H1 (cell line): ENCODE measurements around the gene TRIM15. TPM values are rescaled to one million over a fixed set of nuclear protein-coding genes. Genes with fewer than 3 reads are reported as not detected.

Experiments used
- CTCF ChIA-PET: fragments of 300-600 bp; sonication (Branson Sonifier 250); formaldehyde crosslinking; loops from one replicate; lab custom pipeline; 2021; ENCODE audit not compliant: partially characterized antibody; lab: Charles Lee
- POLR2A ChIA-PET: fragments of 300-600 bp; sonication (Branson Sonifier 250); formaldehyde crosslinking; loops from one replicate; lab custom pipeline; 2021; ENCODE audit warnings: inconsistent platforms; ENCODE audit not compliant: partially characterized antibody; lab: Charles Lee
- DNase-seq, 2 experiments: peaks; one replicate each; pipeline versions ENCODE4 v3.0.0 to v3.0.0-alpha.2; 2010 to 2022; ENCODE audit warnings: low spot score in 2 of 2, low read depth in 1 of 2, mixed read lengths in 1 of 2
- FAIRE-seq: peaks from 2 replicates; lab custom pipeline; 2011; peaks lifted over from hg19 to GRCh38; lab: Jason Lieb, UNC
- H2AFZ ChIP-seq: 2 replicates; pipeline ENCODE4 v1.8.1; 2012; ENCODE audit warnings: low read length, inconsistent platforms
- H2AK5ac ChIP-seq: 2 replicates; pipeline ENCODE4 v1.6.1; 2013; ENCODE audit warnings: low read depth, low read length
- H2BK120ac ChIP-seq: replicated peaks from 2 replicates; pipeline ENCODE3; 2013; ENCODE audit warnings: low read depth, low read length, inconsistent platforms
- H2BK12ac ChIP-seq: 2 replicates; pipeline ENCODE4 v1.6.1; 2013; ENCODE audit warnings: low read depth, low read length
- H2BK15ac ChIP-seq: 2 replicates; pipeline ENCODE4 v1.6.1; 2013; ENCODE audit warnings: low read length
- H2BK20ac ChIP-seq: 2 replicates; pipeline ENCODE4 v1.6.1; 2013; ENCODE audit warnings: low read length
- H2BK5ac ChIP-seq: 2 replicates; pipeline ENCODE4 v1.6.1; 2013; ENCODE audit warnings: low read depth, low read length
- H3K14ac ChIP-seq: 2 replicates; pipeline ENCODE4 v1.6.1; 2013; ENCODE audit warnings: inconsistent platforms; ENCODE audit not compliant: insufficient read length
- H3K18ac ChIP-seq: 2 replicates; pipeline ENCODE4 v1.6.1; 2013; ENCODE audit warnings: low read length; ENCODE audit errors: extremely low read depth
- H3K23ac ChIP-seq: 2 replicates; pipeline ENCODE4 v1.6.1; 2013; ENCODE audit warnings: inconsistent platforms; ENCODE audit not compliant: insufficient read length
- H3K23me2 ChIP-seq: 2 replicates; pipeline ENCODE4 v1.6.1; 2013; ENCODE audit warnings: low read depth, low read length
- H3K27ac ChIP-seq: 2 replicates; pipeline ENCODE4 v1.6.1; 2011; ENCODE audit warnings: low read depth, low read length, inconsistent platforms
- H3K27me3 ChIP-seq, 4 experiments: replicated peaks in 1 of 4; 1 replicate in 1 of 4; 2 replicates in 3 of 4; pipeline versions ENCODE4 v1.6.1 to v1.8.1; 2011 to 2013; ENCODE audit warnings: low read length in 3 of 4, mild to moderate bottlenecking in 3 of 4, inconsistent platforms in 2 of 4, mixed read lengths in 2 of 4, moderate library complexity in 1 of 4; ENCODE audit not compliant: control insufficient read depth in 3 of 4, insufficient read depth in 3 of 4; ENCODE audit errors: extremely low read depth in 1 of 4
- H3K36me3 ChIP-seq, 4 experiments: 2 replicates each; pipeline versions ENCODE4 v1.6.1 to v1.8.1; 2011 to 2013; ENCODE audit warnings: mild to moderate bottlenecking in 4 of 4, low read length in 3 of 4, moderate library complexity in 2 of 4, control low read depth in 1 of 4, inconsistent platforms in 1 of 4; ENCODE audit not compliant: insufficient read depth in 4 of 4, control insufficient read depth in 2 of 4
- H3K4ac ChIP-seq: replicated peaks from 2 replicates; pipeline ENCODE3; 2013; ENCODE audit warnings: low read length, low read depth, mixed read lengths, inconsistent platforms; ENCODE audit not compliant: insufficient read length
- H3K4me1 ChIP-seq, 4 experiments: replicated peaks in 1 of 4; 1 replicate in 1 of 4; 2 replicates in 3 of 4; pipeline versions ENCODE4 v1.6.1 to v1.8.1; 2011 to 2013; ENCODE audit warnings: low read length in 3 of 4, inconsistent platforms in 2 of 4, mixed read lengths in 1 of 4; ENCODE audit not compliant: insufficient read depth in 4 of 4, control insufficient read depth in 3 of 4
- H3K4me2 ChIP-seq, 2 experiments: 2 replicates each; pipeline versions ENCODE4 v1.6.1 to v1.8.1; 2011 to 2013; ENCODE audit warnings: low read depth in 2 of 2, low read length in 2 of 2, control low read depth in 1 of 2, inconsistent platforms in 1 of 2, mild to moderate bottlenecking in 1 of 2; ENCODE audit not compliant: insufficient read depth in 1 of 2
- H3K4me3 ChIP-seq, 4 experiments: fragments of 200-600, 300-600 bp in 1 of 4; sonication (generic), shearing (Covaris generic), sonication (Bioruptor Twin) in 1 of 4; 2 replicates each; pipeline versions ENCODE4 v1.5.1 to v1.8.1; 2011 to 2016; ENCODE audit warnings: low read length in 4 of 4, low read depth in 3 of 4, control low read depth in 2 of 4, inconsistent platforms in 2 of 4, mild to moderate bottlenecking in 2 of 4, mixed read lengths in 1 of 4, moderate library complexity in 1 of 4; ENCODE audit not compliant: insufficient read depth in 2 of 4; ENCODE audit errors: extremely low read depth in 1 of 4
- H3K56ac ChIP-seq: replicated peaks from 2 replicates; pipeline ENCODE3; 2013; ENCODE audit warnings: low read depth, mild to moderate bottlenecking, mixed read lengths, low read length, inconsistent platforms; ENCODE audit not compliant: insufficient read length
- H3K79me1 ChIP-seq: 2 replicates; pipeline ENCODE4 v1.6.1; 2013; ENCODE audit warnings: low read depth, low read length, control low read depth
- H3K79me2 ChIP-seq, 2 experiments: 2 replicates each; pipeline versions ENCODE4 v1.6.1 to v1.8.1; 2012 to 2013; ENCODE audit warnings: low read length in 2 of 2, mild to moderate bottlenecking in 2 of 2, inconsistent platforms in 1 of 2; ENCODE audit not compliant: insufficient read depth in 2 of 2, control insufficient read depth in 1 of 2
- H3K9ac ChIP-seq, 4 experiments: replicated peaks in 1 of 4; 1 replicate in 1 of 4; 2 replicates in 3 of 4; pipeline versions ENCODE4 v1.6.1 to v1.8.1; 2011 to 2013; ENCODE audit warnings: low read depth in 3 of 4, low read length in 3 of 4, control low read depth in 2 of 4, mild to moderate bottlenecking in 2 of 4, moderate library complexity in 2 of 4, inconsistent platforms in 1 of 4; ENCODE audit errors: extremely low read depth in 1 of 4
- H3K9me3 ChIP-seq, 2 experiments: 2 replicates each; pipeline versions ENCODE4 v1.6.1 to v1.8.1; 2012 to 2013; ENCODE audit warnings: mild to moderate bottlenecking in 2 of 2, moderate library complexity in 2 of 2, control low read depth in 1 of 2, inconsistent platforms in 1 of 2, low read depth in 1 of 2, low read length in 1 of 2, mixed read lengths in 1 of 2; ENCODE audit not compliant: insufficient read depth in 2 of 2
- H4K20me1 ChIP-seq, 2 experiments: replicated peaks in 1 of 2; 2 replicates each; pipeline versions ENCODE3 to v1.8.1; 2011 to 2013; ENCODE audit warnings: inconsistent platforms in 2 of 2, low read length in 2 of 2, mild to moderate bottlenecking in 1 of 2; ENCODE audit not compliant: insufficient read depth in 2 of 2, control insufficient read depth in 1 of 2
- H4K5ac ChIP-seq: 2 replicates; pipeline ENCODE4 v1.6.1; 2013; ENCODE audit warnings: low read length, low read depth, mixed read lengths, inconsistent platforms; ENCODE audit not compliant: insufficient read length
- H4K8ac ChIP-seq: 2 replicates; pipeline ENCODE4 v1.8.0; 2013; ENCODE audit warnings: mild to moderate bottlenecking, moderate library complexity, low read length, inconsistent platforms; ENCODE audit not compliant: insufficient read depth; ENCODE audit errors: extremely low read depth
- H4K91ac ChIP-seq: replicated peaks from 2 replicates; pipeline ENCODE3; 2013; ENCODE audit warnings: low read length, mixed read lengths, inconsistent platforms; ENCODE audit not compliant: insufficient read length
- BACH1 ChIP-seq: IDR thresholded peaks from 2 replicates; pipeline ENCODE4 v1.6.1; 2012; ENCODE audit warnings: low read length, improper control_type of control experiment
- CBX8 ChIP-seq: fragments of 300-800, 300-1000 bp; sonication (generic); IDR thresholded peaks from 2 replicates; pipeline ENCODE4 v1.7.1; 2016; ENCODE audit warnings: low read depth, low read length, borderline replicate concordance
- CTBP2 ChIP-seq: IDR thresholded peaks from 2 replicates; pipeline ENCODE4 v1.7.0; 2011; ENCODE audit warnings: borderline replicate concordance, mild to moderate bottlenecking, moderate library complexity, mixed read lengths, low read length; ENCODE audit not compliant: insufficient read depth, insufficient read length
- HDAC2 ChIP-seq, 2 experiments: fragments of 300-600 bp in 1 of 2; sonication (generic) in 1 of 2; IDR thresholded peaks; 2 replicates each; pipeline ENCODE4 v1.6.1; 2011 to 2012; ENCODE audit warnings: low read depth in 2 of 2, low read length in 2 of 2, mild to moderate bottlenecking in 2 of 2, moderate library complexity in 2 of 2, borderline replicate concordance in 1 of 2, inconsistent platforms in 1 of 2
- POLR2A ChIP-seq, 2 experiments: IDR thresholded peaks; 1 replicate in 1 of 2; 2 replicates in 1 of 2; pipeline ENCODE4 v1.6.1; 2011; ENCODE audit warnings: low read depth in 2 of 2, low read length in 2 of 2, mild to moderate bottlenecking in 2 of 2; ENCODE audit errors: control extremely low read depth in 1 of 2
- RAD21 ChIP-seq, 2 experiments: IDR thresholded peaks in 1 of 2; conservative IDR thresholded peaks in 1 of 2; 2 replicates each; pipeline ENCODE4 v1.6.1; 2011; ENCODE audit warnings: low read depth in 2 of 2, low read length in 2 of 2, improper control_type of control experiment in 1 of 2, inconsistent platforms in 1 of 2, mild to moderate bottlenecking in 1 of 2, moderate library complexity in 1 of 2
- TAF7 ChIP-seq: optimal IDR thresholded peaks from 2 replicates; pipeline ENCODE3; 2011; ENCODE audit warnings: low read depth, mild to moderate bottlenecking, inconsistent platforms, low read length, moderate library complexity, borderline replicate concordance
- YY1 ChIP-seq: IDR thresholded peaks from 2 replicates; pipeline ENCODE4 v1.6.1; 2011; ENCODE audit warnings: low read depth, mild to moderate bottlenecking, low read length
- WGBS, 2 experiments: shearing (Covaris generic) in 1 of 2; methylation state at CpG; one replicate each; pipeline versions ENCODE4 v1.1.6 to v1.1.7; 2013 to 2015; ENCODE audit warnings: low lambda C conversion rate in 2 of 2, mixed read lengths in 2 of 2, inconsistent platforms in 1 of 2, low coverage in 1 of 2, missing lambda C conversion rate in 1 of 2; ENCODE audit not compliant: insufficient replicate concordance in 2 of 2, insufficient coverage in 1 of 2, insufficient read length in 1 of 2; ENCODE audit errors: extremely low coverage in 1 of 2, missing lambda C conversion rate in 1 of 2; 5-methylcytosine and 5-hydroxymethylcytosine counted together
- polyA plus RNA-seq, 7 experiments: library from polyadenylated mRNA; depleted of rRNA in 3 of 7; stranded (reverse) in 5 of 7; unstranded in 2 of 7; fragments of >200 nt in 5 of 7; fragments of 200-250 nt in 2 of 7; gene quantifications; 1 replicate in 5 of 7; 2 replicates in 1 of 7; 4 replicates in 1 of 7; pipeline versions ENCODE4 v1.2.1 to v1.2.3, GENCODE V29; 2011 to 2013; ENCODE audit warnings: missing spikeins in 2 of 7, mixed read lengths in 2 of 7
- total RNA-seq: library from RNA; stranded (reverse); fragmentation: NEBNext Ultra II Directional; extraction: Animal tissue kit (Norgen Biotek cat#: 25700); gene quantifications from 2 replicates; pipeline ENCODE4 v1.2.1, GENCODE V29; 2021

The TRIM15 gene
- total and polyA plus RNA-seq, 2 of the 8 experiments (the other 6 are each of a cell fraction or from before 2014, with no cell fraction given): 0.18 to 0.48 TPM

DNA sequence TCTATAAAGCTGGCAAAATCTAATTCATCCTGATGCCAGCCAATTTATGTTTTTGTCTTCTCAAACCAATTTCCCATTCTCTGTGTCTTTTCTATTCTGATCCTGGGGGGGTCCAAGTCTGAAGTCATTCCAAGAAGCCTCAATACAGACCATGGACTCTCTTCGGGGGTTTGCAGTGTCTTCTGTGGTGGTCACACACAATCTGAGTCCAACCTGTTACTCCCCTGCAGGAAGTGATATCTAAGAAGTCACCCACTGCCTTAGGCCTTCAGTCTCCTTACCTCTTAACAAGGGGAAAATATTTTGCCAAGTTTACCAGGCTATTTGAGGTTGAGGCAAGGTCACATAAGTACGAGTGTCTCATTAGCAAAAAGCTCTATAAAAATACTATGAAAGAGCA lies 48.0 kb downstream of the TRIM15 start:
- Histone ChIP-seq H3K14ac (no peak overlapping the region), H3K4ac (no peak overlapping the region), H3K27ac (no peak overlapping the region), H3K79me2 (peaks cover 0 to 55% of the 10 kb centered on the region in 2 experiments; a peak in 3 of 4 replicates), H2BK15ac (no peak overlapping the region), H3K4me2 (peak overlapping the region in 1 of 2 experiments; percentile 5; a peak in 1 of 4 replicates), H3K79me1 (peaks cover 16% of the 10 kb centered on the region; the same call in 1 of the 2 replicates), H4K91ac (no peak overlapping the region), H3K23me2 (peaks cover 16% of the 10 kb centered on the region), H3K36me3 (no peaks in the 10 kb centered on the region; a peak in 1 of 8 replicates), H2AFZ (no peak overlapping the region), H4K20me1 (peaks cover 7 to 20% of the 10 kb centered on the region in 2 experiments), H2BK20ac (no peak overlapping the region), H3K4me3 (no peak overlapping the region), H2BK12ac (no peak overlapping the region), H2AK5ac (no peak overlapping the region), H4K5ac (no peak overlapping the region), H3K4me1 (peaks cover 5 to 22% (median 13%) of the 10 kb centered on the region in 4 experiments), H3K18ac (no peak overlapping the region), H2BK5ac (no peak overlapping the region), H4K8ac (no peak overlapping the region), H3K9ac (no peak overlapping the region), H3K9me3 (no peaks in the 10 kb centered on the region), H3K56ac (no peak overlapping the region), H3K23ac (no peak overlapping the region), H2BK120ac (no peak overlapping the region), H3K27me3 (no peaks in the 10 kb centered on the region; a peak in 1 of 7 replicates)
- no peak for FAIRE-seq
- DNase-seq: no peak
- CTCF ChIA-PET: no interaction called here
- POLR2A ChIA-PET: interaction anchor here (1.2 kb wide), 1 partner anchor 109 kb away, joined by 3 read pairs; no protein-coding TSS in a partner anchor
- WGBS, 2 experiments: 88% methylated on average over 2 of the region's 2 CpGs; no CpG with 5 or more reads in 1 of the 2 experiments
- TF ChIP-seq POLR2A (IDR thresholded peaks at IDR 0.05; ENCODE audit: control extremely low read depth in 1 of 2, low read depth in 2 of 2, low read length in 2 of 2) (no peak), YY1 (no peak), RAD21 (IDR thresholded peaks at IDR 0.05 in 1 of 2, conservative IDR thresholded peaks at IDR 0.05 in 1 of 2; ENCODE audit: low read depth in 2 of 2, low read length in 2 of 2) (no peak), BACH1 (no peak), TAF7 (no peak), HDAC2 (IDR thresholded peaks at IDR 0.05; ENCODE audit: borderline replicate concordance in 1 of 2, low read depth in 2 of 2, low read length in 2 of 2) (no peak), CTBP2 (no peak), CBX8 (no peak)
